ENCODE results near the gene VPS33A.
"Not testable (repeated sequence)": the region's sequence is repeated elsewhere in the genome, so short reads cannot be mapped to it uniquely, and the experiment has no call there.

The VPS33A gene

DNA sequence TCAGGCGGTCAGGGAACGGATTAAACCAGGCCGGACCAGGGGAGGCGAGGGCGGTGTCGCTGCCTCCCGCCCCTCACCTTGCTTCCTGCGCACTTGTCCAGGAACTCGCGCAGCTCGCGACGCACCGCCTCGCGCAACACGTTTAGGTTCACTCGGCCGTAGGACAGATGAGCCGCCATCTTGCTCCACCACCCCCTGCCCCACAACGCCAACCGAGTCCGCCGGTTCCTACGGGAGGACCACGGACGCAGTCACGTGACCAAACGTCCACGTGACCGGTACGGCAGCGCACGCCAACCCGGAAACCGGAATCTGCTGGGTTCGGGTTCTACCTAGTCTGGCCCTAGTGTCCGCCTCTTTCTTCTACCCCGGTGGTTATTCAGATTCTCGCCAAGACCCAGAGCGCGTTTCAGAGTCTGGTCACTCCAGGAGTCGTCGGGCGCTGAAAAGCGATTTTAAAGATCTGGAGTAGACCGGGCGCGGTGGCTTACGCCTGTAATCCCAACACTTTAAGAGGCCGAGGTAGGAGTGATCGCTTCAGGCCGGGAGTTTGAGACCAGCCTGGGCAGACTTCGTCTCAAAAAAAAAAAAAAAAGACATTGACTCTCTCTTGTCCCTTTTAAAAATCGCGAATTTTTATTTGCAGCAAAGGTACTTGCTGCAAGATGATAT is at the start of gene VPS33A:
VPS33A (minus strand) TSS at position 265 of the 672 bp plus-strand sequence; CDS start at position 179, 86 bp downstream.
- DNase-seq (ENCODE audit: low read depth): peak; percentile 94

DNA sequence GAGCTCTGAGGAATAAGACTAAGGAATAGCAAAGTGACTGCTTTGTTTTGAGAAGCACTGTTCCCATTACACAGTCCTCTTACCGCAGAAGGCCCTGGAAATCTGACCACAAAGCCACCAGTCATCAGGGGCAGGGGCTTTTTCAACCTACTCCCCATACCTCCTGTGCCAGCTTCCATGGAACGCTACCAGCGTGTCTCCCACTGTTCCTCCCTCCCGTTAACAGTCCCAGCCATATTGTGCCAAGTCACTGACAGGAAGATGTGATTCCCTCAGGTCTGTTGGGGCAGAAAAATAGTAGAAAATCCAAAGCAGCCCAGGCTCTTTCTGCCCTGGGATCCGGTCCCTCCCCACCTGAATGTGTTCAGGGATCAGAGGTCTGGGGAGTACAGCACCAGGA is 46.6 kb upstream of the VPS33A start:
- DNase-seq (ENCODE audit: low read depth): no peak

DNA sequence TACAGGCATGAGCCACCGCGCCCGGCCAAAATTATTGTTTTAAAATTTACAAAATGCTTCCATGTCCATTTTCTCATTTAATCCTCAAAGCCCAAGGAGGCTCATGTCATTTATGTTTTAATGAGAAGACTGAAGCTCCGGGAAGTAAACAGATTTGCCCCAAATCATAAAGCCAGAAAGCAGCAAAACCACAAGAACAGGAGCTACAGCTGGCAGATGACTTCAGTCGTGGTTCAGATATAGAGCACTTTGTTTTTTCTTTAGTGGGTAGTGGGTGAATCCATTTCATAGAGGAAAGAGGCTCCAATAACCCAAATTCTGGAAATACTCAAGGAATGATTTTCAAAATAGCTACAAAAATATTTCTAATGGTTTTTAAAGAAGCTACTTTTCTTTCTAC is 45.4 kb upstream of the VPS33A start:
- DNase-seq (ENCODE audit: low read depth): no peak

DNA sequence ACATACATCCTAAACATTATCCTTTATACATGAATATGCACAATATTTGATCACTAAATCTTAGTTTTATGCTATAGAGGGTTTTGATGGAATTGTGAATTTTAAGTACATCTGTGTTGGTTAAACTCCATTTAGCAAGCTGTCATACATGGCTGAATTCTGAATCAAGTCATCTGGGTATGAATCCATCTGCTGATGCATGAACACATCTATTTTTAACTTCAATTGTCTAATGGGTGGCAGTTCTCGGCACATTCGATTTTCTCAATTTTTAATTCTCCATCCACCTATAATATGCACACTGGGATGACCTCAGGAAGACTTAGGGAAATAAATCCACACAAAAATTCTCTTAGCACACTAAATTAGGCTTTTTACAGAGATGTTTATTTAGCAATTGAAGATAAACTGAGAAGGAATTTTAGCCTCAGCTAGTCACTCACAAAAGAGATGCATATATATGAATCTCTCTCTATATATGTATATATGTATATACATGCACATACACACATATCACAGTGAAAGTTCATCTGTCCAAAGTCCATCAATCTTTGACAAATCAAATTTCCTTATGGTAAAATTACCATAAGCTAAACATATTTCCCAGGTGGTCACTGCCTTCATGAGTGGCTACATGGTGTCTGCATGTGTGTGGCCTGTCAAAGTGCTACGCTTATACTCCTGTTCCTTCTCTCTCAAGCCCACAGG is 44.5 kb upstream of the VPS33A start:
- DNase-seq (ENCODE audit: low read depth): no peak

DNA sequence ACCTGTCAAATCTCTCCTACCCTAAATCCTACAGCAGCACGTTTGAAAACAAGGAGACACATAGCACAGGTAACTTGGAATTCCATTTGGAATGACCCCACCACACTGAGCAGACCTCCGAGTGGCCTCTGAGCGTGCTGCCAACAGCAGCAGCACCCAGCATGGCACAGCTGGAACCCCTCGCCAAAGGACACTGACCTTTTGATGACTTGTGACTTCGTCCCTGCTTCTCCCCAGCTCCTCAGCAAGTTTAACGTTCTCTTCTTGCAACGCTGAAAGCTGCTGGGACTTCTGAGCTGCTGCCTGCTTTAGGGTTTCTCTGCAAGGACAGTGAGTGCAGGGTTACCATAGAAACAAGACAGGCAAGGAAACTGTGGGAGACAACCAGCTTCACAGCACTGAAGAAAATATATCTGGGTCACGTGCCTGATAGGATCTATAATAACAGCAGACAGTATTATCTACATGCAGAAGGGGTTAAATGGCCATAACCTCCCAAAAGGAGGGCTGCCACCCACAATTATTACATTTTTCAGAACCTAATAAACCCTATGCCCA is 43.3 kb upstream of the VPS33A start:
- DNase-seq (ENCODE audit: low read depth): no peak

DNA sequence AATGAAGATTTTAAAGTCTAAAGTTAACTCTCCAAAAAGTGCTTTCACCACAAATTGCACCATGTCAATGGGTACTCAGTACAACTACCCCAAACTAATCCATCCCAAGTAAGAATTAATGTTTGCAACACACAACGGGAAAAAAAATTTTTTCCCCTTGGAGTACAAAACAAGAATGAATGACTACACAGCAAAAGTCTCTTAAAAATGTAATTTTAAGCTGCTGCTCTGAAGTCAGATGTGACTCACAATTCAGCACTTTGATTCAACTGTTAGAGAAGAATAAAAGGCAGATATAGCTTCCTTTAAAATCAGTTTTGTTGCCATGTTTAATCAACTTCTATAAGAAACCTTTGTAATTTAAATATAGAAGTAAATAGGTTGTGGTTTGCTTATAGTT is 42.5 kb upstream of the VPS33A start:
- no peak for DNase-seq (ENCODE audit: low read depth)

DNA sequence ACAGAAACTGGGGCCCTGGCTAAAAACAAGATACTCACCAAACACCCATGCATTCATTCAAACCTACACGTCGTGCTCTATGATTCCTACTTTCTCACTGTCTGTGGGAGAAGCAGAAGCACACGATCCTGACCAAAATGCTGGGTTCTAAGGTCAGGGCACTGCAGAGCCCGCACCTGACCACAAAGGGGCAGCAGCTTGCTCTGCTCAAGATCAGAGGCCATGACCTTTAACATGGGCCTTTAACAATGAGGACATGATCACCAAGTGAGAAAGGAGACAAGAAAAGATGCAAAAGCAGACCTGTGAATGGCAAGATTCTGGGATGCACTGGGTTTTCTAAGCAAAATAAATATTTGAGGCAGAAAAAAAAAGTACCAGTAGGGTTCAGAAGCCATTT is 40.1 kb upstream of the VPS33A start:
- no peak for DNase-seq (ENCODE audit: low read depth)

DNA sequence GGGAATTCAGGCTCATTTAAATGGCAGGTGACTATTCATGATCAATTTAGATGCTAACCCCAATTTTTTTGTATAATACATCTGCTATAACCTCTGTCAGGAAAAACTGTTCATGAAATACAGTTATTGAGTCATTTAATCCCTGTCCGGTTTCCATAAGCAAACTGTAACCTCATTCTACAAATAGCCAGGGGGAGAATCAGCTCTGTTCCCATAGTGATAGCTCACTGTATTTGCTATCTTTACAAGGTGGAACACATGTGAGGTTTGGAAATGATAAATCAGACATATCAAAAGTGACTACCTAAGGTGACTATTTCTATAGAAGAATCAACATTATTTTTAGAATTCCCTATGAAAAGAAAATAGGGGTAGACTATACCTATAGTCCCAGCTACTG is 38.6 kb upstream of the VPS33A start:
- no peak for DNase-seq (ENCODE audit: low read depth)

DNA sequence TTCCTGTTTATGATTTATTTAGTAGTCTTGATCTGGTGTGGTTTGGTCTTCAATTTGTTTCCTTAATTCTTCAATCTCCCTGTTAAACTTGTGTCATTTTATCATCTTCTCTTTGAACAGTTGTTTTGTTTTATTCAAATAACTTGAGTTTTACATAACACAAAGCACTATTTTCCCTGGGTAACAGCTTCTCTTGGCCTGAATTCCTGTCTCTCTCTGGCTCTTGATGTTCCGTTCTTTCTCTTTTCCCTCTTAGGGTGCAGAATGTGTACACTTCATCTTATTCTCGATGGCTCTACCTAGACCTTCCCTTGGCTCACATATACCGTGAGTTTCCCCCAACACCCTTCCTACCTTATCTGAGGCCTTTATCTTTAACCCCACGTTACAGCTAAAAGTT is 36.8 kb upstream of the VPS33A start:
- DNase-seq (ENCODE audit: low read depth): no peak

DNA sequence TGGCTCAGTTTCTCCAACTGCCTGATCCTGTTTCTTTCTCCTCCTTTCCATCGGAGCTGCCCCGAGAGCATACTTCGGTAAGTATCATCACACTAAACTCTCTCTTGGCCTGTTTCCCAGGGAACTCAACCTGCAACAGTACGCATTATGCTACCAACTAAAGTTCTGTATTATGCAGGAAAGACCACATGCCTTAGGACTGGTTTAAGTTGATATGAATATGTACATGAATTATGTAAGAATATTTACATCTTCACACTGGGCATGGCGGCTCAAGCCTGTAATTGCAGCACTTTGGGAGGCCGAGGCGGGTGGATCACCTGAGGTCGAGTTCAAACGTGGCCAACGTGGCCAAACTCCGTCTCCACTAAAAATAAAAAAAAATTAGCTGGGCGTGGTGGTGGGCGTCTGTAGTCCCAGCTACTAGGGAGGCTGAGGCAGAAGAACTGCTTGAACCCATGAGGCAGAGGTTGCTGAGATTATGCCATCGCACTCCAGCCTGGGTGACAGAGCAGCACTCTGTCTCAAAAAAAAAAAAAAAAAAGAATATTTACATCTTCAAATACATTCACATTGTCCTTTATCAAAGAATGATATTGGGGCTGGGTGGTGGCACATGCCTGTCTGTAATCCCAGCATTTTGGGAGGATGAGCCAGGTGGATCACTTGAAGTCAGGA is 31.9 kb upstream of the VPS33A start:
- DNase-seq (ENCODE audit: low read depth): no peak

DNA sequence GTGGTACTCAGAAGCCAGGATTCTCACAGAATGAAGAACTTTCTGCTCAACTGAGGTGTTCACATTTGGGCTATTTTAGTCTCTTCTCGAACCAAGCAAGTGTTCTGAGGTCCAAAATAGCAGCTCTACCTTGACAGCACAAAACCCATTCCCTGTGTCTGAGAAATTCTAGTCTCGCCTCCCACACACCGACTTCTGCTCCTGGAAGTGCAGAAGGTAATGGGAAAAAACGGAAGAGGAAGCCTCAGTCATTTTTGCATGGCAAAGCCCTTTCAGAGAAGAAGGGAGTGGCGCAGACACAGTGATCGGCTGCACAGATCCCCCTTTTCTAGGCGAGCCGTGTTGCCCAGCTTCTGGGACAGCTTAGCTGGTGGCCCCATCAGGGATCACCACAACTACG is 31.2 kb upstream of the VPS33A start:
- no peak for DNase-seq (ENCODE audit: low read depth)

DNA sequence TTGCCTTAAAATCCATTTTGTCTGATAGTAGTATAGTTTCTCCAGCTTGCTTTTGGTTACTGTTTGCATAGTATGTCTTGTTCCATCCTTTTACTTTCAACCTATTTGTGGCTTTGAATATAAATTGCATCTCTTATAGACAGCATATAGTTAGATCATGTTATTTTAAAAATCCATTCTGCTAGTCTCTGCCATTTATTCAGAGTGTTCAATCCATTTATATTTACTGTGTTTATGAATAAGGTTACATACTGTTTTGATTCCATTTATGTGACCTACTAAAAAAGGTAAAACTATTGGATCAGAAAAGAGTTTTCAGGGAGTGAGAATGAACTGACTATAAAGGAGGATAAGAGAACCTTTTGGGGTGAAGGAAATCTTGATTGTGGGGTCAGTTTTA is 29.6 kb upstream of the VPS33A start:
- no peak for DNase-seq (ENCODE audit: low read depth)

DNA sequence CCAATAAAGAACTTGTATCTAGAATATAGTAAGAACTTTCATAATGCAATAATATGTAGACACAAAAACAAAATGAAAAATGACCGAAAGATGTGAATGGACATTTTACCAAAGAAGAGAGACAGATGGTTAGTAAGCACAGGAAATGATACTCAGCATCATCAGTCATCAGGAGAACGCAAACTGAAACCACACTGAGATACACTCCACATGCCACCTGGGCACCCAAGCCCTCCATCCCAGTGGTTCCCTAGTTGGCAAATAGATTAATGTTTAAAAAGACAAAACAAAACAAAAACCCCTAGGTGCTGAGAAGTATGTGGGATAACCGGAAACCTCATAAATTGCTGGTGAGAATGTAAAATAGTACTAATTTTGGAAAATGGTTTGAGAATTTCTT is 26.8 kb upstream of the VPS33A start:
- DNase-seq (ENCODE audit: low read depth): no peak

DNA sequence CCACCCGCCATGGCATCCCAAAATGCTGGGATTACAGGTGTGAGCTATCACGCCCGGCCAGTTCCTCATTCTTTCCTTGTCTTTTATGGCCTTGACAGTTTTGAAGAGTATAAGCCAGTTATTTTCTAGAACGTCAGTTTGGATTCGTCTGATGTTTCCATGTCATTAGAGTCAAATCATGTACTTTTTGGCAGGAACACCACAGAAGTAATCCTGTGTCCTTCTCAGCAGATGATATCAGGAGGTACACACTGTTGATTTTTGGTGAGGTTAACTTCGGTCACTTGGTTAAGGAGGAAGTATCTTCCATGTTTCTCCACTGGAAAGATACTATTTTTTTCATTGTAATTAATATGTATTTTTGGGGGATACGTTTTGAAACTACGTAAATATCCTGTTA is 25.1 kb upstream of the VPS33A start:
- DNase-seq (ENCODE audit: low read depth): no peak

DNA sequence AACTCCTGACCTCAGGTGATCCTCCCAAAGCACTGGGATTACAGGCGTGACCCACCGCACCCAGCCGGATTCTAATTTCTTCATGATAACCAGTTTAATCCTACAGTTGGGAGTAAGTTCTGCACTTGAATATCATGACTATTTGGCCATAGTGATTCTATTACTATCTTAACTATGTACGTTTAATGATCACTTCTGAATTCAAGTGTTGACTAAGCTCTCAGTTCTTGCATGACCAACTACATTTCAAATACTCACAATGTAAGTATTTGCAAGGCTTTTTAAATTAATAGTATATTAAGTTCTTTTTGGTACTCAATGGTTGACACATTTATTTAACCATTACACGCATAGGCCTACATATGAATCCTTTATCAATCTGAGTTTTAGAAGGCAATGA is 17.4 kb upstream of the VPS33A start:
- no peak for DNase-seq (ENCODE audit: low read depth)

DNA sequence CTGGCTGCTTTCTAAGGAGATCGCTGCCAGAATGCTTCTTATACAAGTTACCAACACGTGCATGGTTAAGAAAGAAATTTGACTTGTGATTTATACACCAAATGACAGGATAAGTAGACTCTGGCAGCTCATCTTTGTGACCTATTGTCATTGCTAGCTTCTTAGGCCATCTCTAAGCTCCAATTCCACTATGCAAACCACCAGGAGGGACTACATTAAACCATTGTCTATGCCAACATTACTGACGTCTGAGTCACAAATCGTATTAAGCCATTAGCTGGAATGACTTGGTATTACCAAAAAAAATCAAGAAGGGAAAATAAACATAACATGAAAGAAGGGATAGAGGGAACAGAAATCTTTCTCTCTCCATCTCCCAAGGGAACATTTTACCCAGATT is 15.8 kb upstream of the VPS33A start:
- DNase-seq (ENCODE audit: low read depth): no peak

DNA sequence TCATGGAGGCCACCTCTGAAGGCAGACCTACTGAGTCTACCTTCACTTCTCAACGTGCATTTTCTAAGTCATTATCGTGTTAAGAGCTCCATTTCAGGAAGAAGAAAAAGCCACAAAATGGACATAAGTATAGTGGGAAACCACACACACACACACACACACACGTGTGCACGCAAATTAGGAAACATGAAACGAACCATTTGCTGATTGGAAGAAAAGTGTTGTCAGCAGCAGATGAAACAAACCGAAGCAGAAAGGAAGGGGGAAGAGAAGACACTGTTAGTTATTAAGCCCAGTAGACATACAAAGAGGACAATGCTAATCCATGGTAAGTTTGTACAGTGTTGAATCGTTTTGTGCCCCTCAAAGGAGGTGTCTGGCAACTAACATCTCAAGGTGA is 9.9 kb upstream of the VPS33A start:
- no peak for DNase-seq (ENCODE audit: low read depth)

DNA sequence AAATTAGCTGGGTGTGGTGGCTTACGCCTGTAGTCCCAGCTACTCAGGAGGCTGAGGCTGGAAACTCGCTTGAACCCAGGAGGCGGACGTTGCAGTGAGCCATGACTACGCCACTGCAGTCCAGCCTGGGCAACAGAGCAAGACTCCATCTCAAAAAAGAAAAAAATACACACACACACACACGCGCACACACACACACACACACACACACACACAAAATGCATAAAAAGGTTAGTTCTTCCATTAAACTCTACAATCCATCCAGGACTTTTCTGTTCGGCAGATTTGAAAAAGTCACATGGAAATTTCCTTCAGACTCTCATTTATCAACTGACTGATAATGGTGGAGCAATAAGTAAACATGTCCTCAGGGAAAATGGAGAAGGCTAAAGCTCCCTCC is 9.2 kb upstream of the VPS33A start:
- no peak for DNase-seq (ENCODE audit: low read depth)

DNA sequence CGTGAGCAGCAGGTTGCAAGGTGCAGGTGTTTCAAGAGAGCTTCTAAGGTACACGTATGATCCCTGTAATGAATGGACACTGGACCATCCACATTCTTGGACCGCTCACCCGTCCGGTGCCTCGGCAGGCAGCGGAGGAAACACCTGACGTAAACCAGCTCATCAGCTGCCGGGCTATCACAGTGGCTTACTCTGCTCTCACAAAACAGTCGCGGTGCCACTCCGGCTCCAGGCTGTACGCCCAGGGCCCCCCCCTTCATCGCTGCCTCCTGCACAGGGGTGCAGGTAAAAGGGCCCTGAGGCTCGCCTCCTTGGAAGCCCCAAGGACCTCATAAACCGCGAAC is 436 bp downstream of the VPS33A start:
- DNase-seq (ENCODE audit: low read depth): no peak

DNA sequence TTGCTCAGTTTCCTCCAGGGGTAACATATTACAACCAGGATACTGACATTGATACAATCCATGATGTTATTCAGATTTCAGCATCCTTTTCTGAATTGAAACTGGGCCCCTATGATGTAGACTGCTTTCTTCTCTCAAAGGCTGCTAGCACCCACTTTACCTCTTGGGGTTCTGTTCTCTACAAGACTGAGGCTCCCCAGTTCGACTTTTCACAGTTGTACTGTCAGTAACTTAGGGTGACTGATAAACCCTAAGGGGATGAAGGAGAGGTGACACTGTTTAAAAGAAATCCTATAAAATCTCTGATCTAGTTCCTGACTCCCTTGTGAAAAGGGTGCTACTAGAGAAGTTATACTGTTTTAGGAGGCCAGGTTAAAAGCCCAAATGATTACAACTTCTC is 818 bp downstream of the VPS33A start:
- DNase-seq (ENCODE audit: low read depth): no peak

DNA sequence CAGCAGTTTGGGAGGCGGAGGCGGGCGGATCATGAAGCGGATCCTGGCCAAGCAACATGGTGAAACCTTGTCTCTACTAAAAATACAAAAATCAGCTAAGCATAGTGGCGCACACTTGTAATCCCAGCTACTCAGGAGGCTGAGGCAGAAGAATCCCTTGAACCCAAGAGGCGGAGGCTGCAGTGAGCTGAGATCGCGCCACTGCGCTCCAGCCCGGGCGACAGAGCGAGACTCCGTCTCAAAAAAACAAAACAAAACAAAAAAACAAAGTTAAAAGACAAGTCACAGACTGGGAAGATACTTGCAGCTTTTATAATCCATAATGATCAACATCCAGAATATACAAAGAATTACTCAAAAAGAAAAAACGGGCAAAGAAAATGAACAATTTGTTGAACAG is 5.6 kb downstream of the VPS33A start:
- not testable (repeated sequence) for DNase-seq (ENCODE audit: low read depth)

DNA sequence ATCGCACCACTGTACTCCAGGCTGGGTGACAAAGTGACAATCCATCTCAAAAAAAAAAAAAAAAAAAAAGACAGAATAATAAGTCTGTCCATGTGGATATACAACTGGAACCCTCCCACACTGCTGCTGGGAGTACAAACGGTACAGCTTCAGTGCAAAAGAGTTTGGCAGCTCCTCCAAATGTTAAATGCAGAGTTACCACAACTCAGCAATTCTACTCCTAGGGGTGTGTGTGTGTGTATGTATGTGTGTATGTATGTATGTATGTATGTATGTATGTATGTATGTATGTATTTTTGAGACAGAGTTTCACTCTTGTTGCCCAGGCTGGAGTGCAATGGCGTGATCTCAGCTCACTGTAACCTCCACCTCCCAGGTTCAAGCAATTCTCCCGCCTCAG is 7.4 kb downstream of the VPS33A start:
- not testable (repeated sequence) for DNase-seq (ENCODE audit: low read depth)

DNA sequence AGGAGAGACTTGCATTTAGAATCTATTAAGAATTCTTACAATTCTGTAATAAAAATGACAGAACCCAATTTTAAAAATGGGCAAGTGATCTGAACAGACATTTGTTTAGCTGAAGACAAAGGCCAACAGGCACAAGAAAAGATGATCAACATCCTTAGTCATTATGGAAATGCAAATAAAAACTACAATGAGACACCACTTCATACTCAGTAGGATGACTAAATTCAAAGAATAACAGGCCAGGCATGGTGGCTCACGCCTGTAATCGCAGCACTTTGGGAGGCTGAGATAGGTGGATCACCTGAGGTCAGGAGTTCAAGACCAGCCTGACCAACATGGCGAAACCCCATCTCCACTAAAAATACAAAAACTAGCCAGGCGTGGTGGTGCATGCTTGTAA is 7.8 kb downstream of the VPS33A start:
- not testable (repeated sequence) for DNase-seq (ENCODE audit: low read depth)
